Measurements from ENCODE around the gene GPATCH1. TPM values are rescaled to one million over a fixed set of nuclear protein-coding genes. Genes with fewer than 3 reads are reported as not detected.

The GPATCH1 gene
- total RNA-seq, 1 donor from 2014 or later, result 8.2 TPM

DNA sequence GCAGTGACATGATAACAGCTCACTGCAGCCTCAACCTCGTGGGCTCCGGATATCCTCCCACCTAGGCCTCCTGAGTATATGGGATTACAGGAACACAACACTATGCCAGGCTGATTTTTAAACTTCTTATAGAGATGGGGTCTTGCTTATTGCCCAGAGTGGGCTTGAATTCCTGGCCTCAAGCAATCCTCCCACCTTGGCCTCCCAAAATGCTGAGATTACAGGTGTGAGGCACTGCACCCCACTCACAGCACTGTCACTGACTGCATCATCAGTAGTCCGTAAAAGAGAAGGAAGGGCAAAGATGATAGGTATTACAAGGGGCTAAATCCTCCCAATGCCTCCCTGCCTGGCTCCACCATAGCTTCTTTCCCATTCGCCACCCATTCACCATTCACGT, 20.4 kb upstream of the GPATCH1 start:
- Mint-ChIP-seq H3K27me3 (ENCODE audit: unreplicated experiment) (no peaks in the 10 kb centered on the region), H3K4me3 (ENCODE audit: unreplicated experiment) (no peak overlapping the region), H3K27ac (ENCODE audit: unreplicated experiment) (no peak overlapping the region), H3K4me1 (ENCODE audit: unreplicated experiment) (peaks cover 10% of the 10 kb centered on the region), H3K9me3 (ENCODE audit: unreplicated experiment) (no peaks in the 10 kb centered on the region), H3K36me3 (ENCODE audit: unreplicated experiment) (no peaks in the 10 kb centered on the region)
- DNase-seq (ENCODE audit: extremely low spot score, unreplicated experiment), result no peak
- TF ChIP-seq CTCF (IDR thresholded peaks at IDR 0.05), result no peak

DNA sequence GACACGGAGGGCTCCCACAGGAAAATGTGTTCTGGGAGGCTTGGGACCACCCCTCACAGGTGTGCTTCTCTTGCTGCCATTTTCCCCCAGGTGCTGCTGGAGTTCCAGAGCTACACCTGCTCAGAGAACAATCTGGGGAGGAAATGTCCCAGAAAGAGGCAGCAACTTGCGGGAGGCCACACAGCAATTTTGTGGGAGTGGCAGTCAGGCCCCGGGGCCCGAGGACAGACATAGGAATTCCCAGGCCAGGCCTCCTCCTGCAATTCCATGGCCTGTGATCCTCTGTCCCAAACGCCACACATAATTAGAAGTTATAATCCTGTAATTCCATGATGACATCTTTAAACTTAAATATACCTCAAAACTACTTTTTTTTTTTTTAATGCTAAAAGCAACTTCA, 18.1 kb upstream of the GPATCH1 start:
- Mint-ChIP-seq H3K4me3 (ENCODE audit: unreplicated experiment) (peak overlapping the region; percentile 59), H3K27me3 (ENCODE audit: unreplicated experiment) (no peaks in the 10 kb centered on the region), H3K27ac (ENCODE audit: unreplicated experiment) (no peak overlapping the region), H3K36me3 (ENCODE audit: unreplicated experiment) (no peaks in the 10 kb centered on the region), H3K4me1 (ENCODE audit: unreplicated experiment) (peaks cover 10% of the 10 kb centered on the region), H3K9me3 (ENCODE audit: unreplicated experiment) (no peaks in the 10 kb centered on the region)
- TF ChIP-seq CTCF (IDR thresholded peaks at IDR 0.05), result no peak
- no peak for DNase-seq (ENCODE audit: extremely low spot score, unreplicated experiment)

DNA sequence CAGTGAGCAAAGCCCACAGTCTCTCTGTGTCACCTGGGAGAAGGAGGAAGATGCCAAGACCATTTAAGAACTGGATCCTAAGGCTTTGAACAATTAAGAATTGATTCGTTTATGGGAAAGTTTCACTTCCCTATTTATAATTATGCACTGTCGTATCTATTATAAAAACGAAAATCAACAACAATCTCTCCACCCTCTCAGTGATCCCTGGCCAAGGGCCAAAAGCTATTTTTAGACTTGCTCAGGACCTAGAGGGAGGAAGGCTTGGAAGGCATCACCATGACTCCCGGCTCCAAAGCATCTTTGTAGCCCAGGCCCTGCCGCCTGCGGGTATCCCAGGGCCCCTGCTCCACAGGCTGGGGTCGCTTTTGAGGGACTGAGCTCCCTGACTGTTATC, 17.6 kb upstream of the GPATCH1 start:
- peaks cover 10% of the 10 kb centered on the region for H3K4me1 Mint-ChIP-seq (ENCODE audit: unreplicated experiment)
- TF ChIP-seq CTCF (IDR thresholded peaks at IDR 0.05), result no peak
- no peak overlapping the region for H3K27ac Mint-ChIP-seq (ENCODE audit: unreplicated experiment)
- no peaks in the 10 kb centered on the region for H3K27me3 Mint-ChIP-seq (ENCODE audit: unreplicated experiment)
- DNase-seq (ENCODE audit: extremely low spot score, unreplicated experiment), result no peak
- H3K36me3 Mint-ChIP-seq (ENCODE audit: unreplicated experiment), result no peaks in the 10 kb centered on the region
- peak overlapping the region; percentile 59 for H3K4me3 Mint-ChIP-seq (ENCODE audit: unreplicated experiment)
- H3K9me3 Mint-ChIP-seq (ENCODE audit: unreplicated experiment), result no peaks in the 10 kb centered on the region

- Mint-ChIP-seq H3K27ac (ENCODE audit: unreplicated experiment) (no peak overlapping the region), H3K27me3 (ENCODE audit: unreplicated experiment) (no peaks in the 10 kb centered on the region), H3K4me3 (ENCODE audit: unreplicated experiment) (peak overlapping the region; percentile 75), H3K36me3 (ENCODE audit: unreplicated experiment) (no peaks in the 10 kb centered on the region), H3K9me3 (ENCODE audit: unreplicated experiment) (no peaks in the 10 kb centered on the region), H3K4me1 (ENCODE audit: unreplicated experiment) (peaks cover 10% of the 10 kb centered on the region)
- TF ChIP-seq CTCF (IDR thresholded peaks at IDR 0.05), result peak; percentile 8
- no peak for DNase-seq (ENCODE audit: extremely low spot score, unreplicated experiment)
Observed at GRCh38 chr19:33063753-33064457, 17.1 kb upstream of the GPATCH1 start.

DNA sequence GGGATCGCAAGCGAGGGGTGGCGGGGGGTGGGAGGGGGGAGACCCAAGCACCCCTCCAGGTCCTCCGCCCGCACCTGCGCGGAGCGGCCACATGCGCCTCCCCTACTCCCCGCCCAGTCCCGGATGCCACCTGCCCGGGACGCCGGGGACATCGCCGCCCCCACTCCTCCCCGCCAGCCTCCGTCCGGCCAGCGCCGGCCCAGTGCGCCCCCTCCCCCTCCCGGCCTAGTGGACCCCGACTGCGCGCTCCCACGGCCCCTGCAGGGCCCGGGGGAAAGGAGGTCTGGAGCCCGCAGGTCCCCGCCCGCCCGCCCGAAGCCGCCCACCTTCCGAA, 16.6 kb upstream of the GPATCH1 start:
- no peak for DNase-seq (ENCODE audit: extremely low spot score, unreplicated experiment)
- H3K9me3 Mint-ChIP-seq (ENCODE audit: unreplicated experiment), result no peaks in the 10 kb centered on the region
- peaks cover 10% of the 10 kb centered on the region for H3K4me1 Mint-ChIP-seq (ENCODE audit: unreplicated experiment)
- H3K27me3 Mint-ChIP-seq (ENCODE audit: unreplicated experiment), result no peaks in the 10 kb centered on the region
- H3K36me3 Mint-ChIP-seq (ENCODE audit: unreplicated experiment), result no peaks in the 10 kb centered on the region
- peak overlapping the region; percentile 75 for H3K4me3 Mint-ChIP-seq (ENCODE audit: unreplicated experiment)
- TF ChIP-seq CTCF (IDR thresholded peaks at IDR 0.05), result no peak
- no peak overlapping the region for H3K27ac Mint-ChIP-seq (ENCODE audit: unreplicated experiment)

All from osteocyte (in vitro differentiated cells).